Neural cell (in vitro differentiated cells): ENCODE results near the gene SZT2. TPM values are rescaled to one million over a fixed set of nuclear protein-coding genes. Genes with fewer than 3 reads are reported as not detected.

Experiments
- H2AFZ ChIP-seq: fragments of 200-600, 300-800 bp; sonication (generic), shearing (Covaris generic); 2 replicates; pipeline ENCODE4 v1.6.0; 2014; ENCODE audit warnings: low read depth, mild to moderate bottlenecking, antibody characterized with exemption, low read length, moderate library complexity
- H3F3A ChIP-seq: fragments of 200-600 bp; shearing (Covaris generic); 2 replicates; pipeline ENCODE4 v1.6.1; 2016; ENCODE audit warnings: mild to moderate bottlenecking, moderate library complexity, mixed read lengths, antibody characterized with exemption, low read length; ENCODE audit not compliant: insufficient read depth, poor library complexity, severe bottlenecking
- H3K27ac ChIP-seq: fragments of 200-600, 300-800 bp; sonication (generic), shearing (Covaris generic); 2 replicates; pipeline ENCODE4 v1.5.1; 2014; ENCODE audit warnings: mild to moderate bottlenecking, low read length, moderate library complexity
- H3K27me3 ChIP-seq: fragments of 300-800, 200-600 bp; sonication (generic), shearing (Covaris generic); 2 replicates; pipeline ENCODE4 v1.6.0; 2014; ENCODE audit warnings: mild to moderate bottlenecking, low read depth, low read length, moderate library complexity; ENCODE audit not compliant: insufficient read depth
- H3K36me3 ChIP-seq: fragments of 300-800, 200-600 bp; sonication (generic), shearing (Covaris generic); 2 replicates; pipeline ENCODE4 v1.5.1; 2014; ENCODE audit warnings: mild to moderate bottlenecking, antibody characterized with exemption, low read length, moderate library complexity; ENCODE audit not compliant: insufficient read depth
- H3K4me2 ChIP-seq: fragments of 300-800, 200-600 bp; sonication (generic), shearing (Covaris generic); 2 replicates; pipeline ENCODE4 v1.6.0; 2014; ENCODE audit warnings: mild to moderate bottlenecking, low read length
- H3K4me3 ChIP-seq: fragments of 300-800, 200-600 bp; sonication (generic), shearing (Covaris generic); 2 replicates; pipeline ENCODE4 v1.5.1; 2014; ENCODE audit warnings: mild to moderate bottlenecking, low read length, moderate library complexity
- H3K79me2 ChIP-seq: fragments of 200-600 bp; shearing (Covaris generic); replicated peaks from 2 replicates; pipeline ENCODE4 v1.6.0; 2014; ENCODE audit warnings: mild to moderate bottlenecking, low read length, moderate library complexity; ENCODE audit not compliant: insufficient read depth
- H3K9ac ChIP-seq: fragments of 300-800, 200-600 bp; sonication (generic), shearing (Covaris generic); 2 replicates; pipeline ENCODE4 v1.6.1; 2016; ENCODE audit warnings: mild to moderate bottlenecking, low read length, mixed read lengths
- H3K9me2 ChIP-seq: fragments of 200-600 bp; shearing (Covaris generic); 2 replicates; pipeline ENCODE4 v1.6.1; 2016; ENCODE audit warnings: mild to moderate bottlenecking, low read length, mixed read lengths; ENCODE audit not compliant: insufficient read depth
- H3K9me3 ChIP-seq: fragments of 200-600, 300-800 bp; sonication (generic), shearing (Covaris generic); 2 replicates; pipeline ENCODE4 v1.6.1; 2016; ENCODE audit warnings: mild to moderate bottlenecking, mixed run types, low read length, moderate library complexity, mixed read lengths
- H4K20me1 ChIP-seq: fragments of 200-600 bp; shearing (Covaris generic); 2 replicates; pipeline ENCODE4 v1.6.1; 2016; ENCODE audit warnings: mild to moderate bottlenecking, mixed run types; ENCODE audit not compliant: insufficient read depth
- CTCF ChIP-seq: fragments of 450-650 bp; IDR thresholded peaks from 2 replicates; pipeline ENCODE4 v1.5.1; 2014; ENCODE audit warnings: antibody characterized with exemption, mild to moderate bottlenecking, moderate library complexity; ENCODE audit not compliant: poor library complexity, severe bottlenecking
- EP300 ChIP-seq: fragments of 450-650 bp; conservative IDR thresholded peaks from 2 replicates; pipeline ENCODE4 v1.6.1; 2014; ENCODE audit warnings: antibody characterized with exemption, mild to moderate bottlenecking, moderate library complexity; ENCODE audit not compliant: poor library complexity, severe bottlenecking
- EZH2 ChIP-seq: fragments of 200-600, 300-800 bp; shearing (Covaris generic), sonication (generic); IDR thresholded peaks from 2 replicates; pipeline ENCODE4 v1.6.1; 2014; ENCODE audit warnings: antibody characterized with exemption, low read length, borderline replicate concordance, mild to moderate bottlenecking; ENCODE audit not compliant: insufficient read depth, poor library complexity, severe bottlenecking
- MXI1 ChIP-seq: fragments of 450-650 bp; conservative IDR thresholded peaks from 2 replicates; pipeline ENCODE4 v1.6.1; 2014; ENCODE audit warnings: antibody characterized with exemption, mild to moderate bottlenecking; ENCODE audit not compliant: poor library complexity, severe bottlenecking
- POLR2AphosphoS5 ChIP-seq: IDR thresholded peaks from 2 replicates; pipeline ENCODE4 v1.6.1; 2012
- RAD21 ChIP-seq: fragments of 450-650 bp; conservative IDR thresholded peaks from 2 replicates; pipeline ENCODE4 v1.6.1; 2014; ENCODE audit warnings: antibody characterized with exemption, mild to moderate bottlenecking, moderate library complexity
- REST ChIP-seq: IDR thresholded peaks from 2 replicates; pipeline ENCODE4 v1.6.1; 2012; ENCODE audit warnings: borderline replicate concordance
- SMC3 ChIP-seq: fragments of 450-650 bp; conservative IDR thresholded peaks from 2 replicates; pipeline ENCODE4 v1.6.1; 2014; ENCODE audit warnings: antibody characterized with exemption, mild to moderate bottlenecking, moderate library complexity; ENCODE audit not compliant: poor library complexity
- TAF1 ChIP-seq: IDR thresholded peaks from 2 replicates; pipeline ENCODE4 v1.6.1; 2012; ENCODE audit warnings: low read depth
- polyA plus RNA-seq: library from polyadenylated mRNA; depleted of rRNA; stranded (reverse); fragments of >200 nt; gene quantifications from 2 replicates; pipeline ENCODE4 v1.2.3, GENCODE V29; 2014

SZT2 gene
- polyA plus RNA-seq, 1 donor from 2014 or later: 6.6 TPM

- TF ChIP-seq TAF1: no peak
These were observed 1.6 kb upstream of the SZT2 start (continued) for GRCh38 chr1:43387976-43388599.

GRCh38 chr1:43388613-43389012, 1.1 kb upstream of the SZT2 start:
- Histone ChIP-seq H3K36me3 (no peaks in the 10 kb centered on the region), H3K4me3 (peak overlapping the region; percentile 84), H4K20me1 (no peaks in the 10 kb centered on the region), H3K79me2 (peaks cover 31% of the 10 kb centered on the region), H3K9me3 (no peaks in the 10 kb centered on the region), H2AFZ (no peak overlapping the region), H3K27ac (no peak overlapping the region), H3K27me3 (no peaks in the 10 kb centered on the region), H3K9me2 (no peaks in the 10 kb centered on the region), H3K4me2 (peak overlapping the region; percentile 80), H3K9ac (peak overlapping the region; percentile 83), H3F3A (no peaks in the 10 kb centered on the region)
- no peak for TF ChIP-seq POLR2AphosphoS5
- no peak for TF ChIP-seq CTCF
- TF ChIP-seq RAD21: no peak
- peak; percentile 11 for TF ChIP-seq TAF1

- Histone ChIP-seq H3K9ac (no peak overlapping the region), H3F3A (no peaks in the 10 kb centered on the region), H3K4me2 (no peak overlapping the region), H3K9me2 (no peaks in the 10 kb centered on the region), H3K27me3 (no peaks in the 10 kb centered on the region), H3K4me3 (no peak overlapping the region), H3K79me2 (peaks cover 34% of the 10 kb centered on the region), H3K36me3 (no peaks in the 10 kb centered on the region), H2AFZ (no peak overlapping the region), H3K27ac (no peak overlapping the region), H3K9me3 (no peaks in the 10 kb centered on the region), H4K20me1 (no peaks in the 10 kb centered on the region)
- TF ChIP-seq EP300: no peak
- TF ChIP-seq EZH2: no peak
- TF ChIP-seq CTCF: no peak
These were observed 3.0 kb downstream of the SZT2 start for GRCh38 chr1:43392702-43393101.

- no peaks in the 10 kb centered on the region for H3F3A ChIP-seq
- H3K27me3 ChIP-seq: no peaks in the 10 kb centered on the region
- no peak overlapping the region for H3K4me3 ChIP-seq
- no peaks in the 10 kb centered on the region for H3K36me3 ChIP-seq
- no peaks in the 10 kb centered on the region for H4K20me1 ChIP-seq
- H3K9me3 ChIP-seq: no peaks in the 10 kb centered on the region
- no peaks in the 10 kb centered on the region for H3K9me2 ChIP-seq
- no peak overlapping the region for H2AFZ ChIP-seq
- H3K4me2 ChIP-seq: no peak overlapping the region
- TF ChIP-seq REST (no peak), RAD21 (no peak), EZH2 (no peak), MXI1 (no peak), SMC3 (no peak), TAF1 (no peak), EP300 (no peak), CTCF (no peak), POLR2AphosphoS5 (no peak)
- H3K27ac ChIP-seq: no peak overlapping the region
- H3K9ac ChIP-seq: no peak overlapping the region
- H3K79me2 ChIP-seq: peaks cover 12% of the 10 kb centered on the region
These were observed 5.8 kb downstream of the SZT2 start for GRCh38 chr1:43395523-43395922.
